ENCODE data around the gene DLGAP4.

DNA sequence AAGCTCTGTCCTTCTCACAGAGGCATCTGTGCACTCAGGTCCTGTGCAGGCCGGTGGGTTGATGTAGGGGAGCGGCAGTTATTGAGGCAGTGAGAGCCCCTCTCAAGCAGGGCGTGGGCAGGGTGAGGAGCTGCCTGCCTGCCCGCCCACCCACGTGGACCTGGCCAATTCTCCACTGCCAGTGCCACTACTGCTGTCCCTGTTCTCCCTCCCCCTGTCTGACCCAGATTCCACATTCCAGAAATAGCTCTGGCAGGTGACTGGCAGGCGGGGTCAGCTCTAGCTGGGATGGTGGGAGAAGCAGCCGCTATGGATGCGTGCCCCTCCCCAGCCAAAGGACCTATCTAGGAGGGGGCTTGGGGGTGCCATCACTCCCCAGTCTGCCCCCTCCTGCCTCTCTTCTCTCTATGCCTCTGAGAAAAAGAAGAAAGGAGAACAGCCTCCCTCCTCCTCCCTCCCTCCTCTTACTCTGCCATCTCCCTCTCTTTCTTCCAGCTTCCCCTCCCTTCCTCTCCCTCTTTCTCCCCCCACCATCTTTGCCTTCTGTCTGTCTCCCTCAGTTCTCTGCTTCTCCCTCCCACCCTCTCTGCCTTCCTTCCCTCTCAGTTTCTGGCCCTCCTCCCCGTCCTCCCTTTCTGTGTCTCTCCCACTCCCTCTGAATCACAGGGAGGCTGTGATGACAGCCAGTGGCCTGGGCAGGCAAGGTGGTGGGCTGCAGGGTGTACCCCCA lies 148.7 kb downstream of the DLGAP4 start:
- TF ChIP-seq POLR2A (IDR thresholded peaks at IDR 0.05; ENCODE audit: low read depth, low read length) = no peak
- TF ChIP-seq POLR2AphosphoS5 (IDR thresholded peaks at IDR 0.05; ENCODE audit: low read depth, low read length) = no peak
